ENCODE data around the gene APOD.

DNA sequence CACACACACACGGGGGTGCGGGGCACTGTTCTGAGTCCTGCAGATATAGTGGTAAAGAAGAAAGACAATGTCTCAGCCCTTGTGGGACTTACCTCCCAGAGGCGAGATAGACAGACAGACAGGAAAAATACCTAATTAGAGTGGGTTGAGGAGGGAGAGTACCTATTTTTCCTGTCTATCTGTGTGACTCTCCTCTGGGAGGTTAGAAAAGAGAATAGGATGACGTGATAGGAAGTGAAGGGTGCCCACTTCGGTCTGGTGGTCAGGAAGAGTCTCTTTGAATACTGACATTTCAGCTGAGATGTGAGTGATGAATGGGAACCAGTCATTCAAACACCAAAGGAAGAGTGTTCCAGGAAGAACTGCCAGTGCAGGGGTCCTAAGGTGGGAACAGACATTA lies 4.1 kb upstream of the APOD start:
- TF ChIP-seq, protein P1, sequence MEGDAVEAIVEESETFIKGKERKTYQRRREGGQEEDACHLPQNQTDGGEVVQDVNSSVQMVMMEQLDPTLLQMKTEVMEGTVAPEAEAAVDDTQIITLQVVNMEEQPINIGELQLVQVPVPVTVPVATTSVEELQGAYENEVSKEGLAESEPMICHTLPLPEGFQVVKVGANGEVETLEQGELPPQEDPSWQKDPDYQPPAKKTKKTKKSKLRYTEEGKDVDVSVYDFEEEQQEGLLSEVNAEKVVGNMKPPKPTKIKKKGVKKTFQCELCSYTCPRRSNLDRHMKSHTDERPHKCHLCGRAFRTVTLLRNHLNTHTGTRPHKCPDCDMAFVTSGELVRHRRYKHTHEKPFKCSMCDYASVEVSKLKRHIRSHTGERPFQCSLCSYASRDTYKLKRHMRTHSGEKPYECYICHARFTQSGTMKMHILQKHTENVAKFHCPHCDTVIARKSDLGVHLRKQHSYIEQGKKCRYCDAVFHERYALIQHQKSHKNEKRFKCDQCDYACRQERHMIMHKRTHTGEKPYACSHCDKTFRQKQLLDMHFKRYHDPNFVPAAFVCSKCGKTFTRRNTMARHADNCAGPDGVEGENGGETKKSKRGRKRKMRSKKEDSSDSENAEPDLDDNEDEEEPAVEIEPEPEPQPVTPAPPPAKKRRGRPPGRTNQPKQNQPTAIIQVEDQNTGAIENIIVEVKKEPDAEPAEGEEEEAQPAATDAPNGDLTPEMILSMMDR (IDR thresholded peaks at IDR 0.05) = no peak
- no peak for TF ChIP-seq POLR2A (IDR thresholded peaks at IDR 0.05)
- no peak for TF ChIP-seq EP300 (IDR thresholded peaks at IDR 0.05)
